ENCODE measurements around the gene SELENOO. TPM values are rescaled to one million over a fixed set of nuclear protein-coding genes. Genes with fewer than 3 reads are reported as not detected.

Gene SELENOO
- total and polyA plus RNA-seq, 2 of the 13 experiments (the other 11 are each of a cell fraction or from before 2014, with no cell fraction given): 14.4 to 19.0 TPM

GRCh38 chr22:50201191-50202129, 649 bp downstream of the SELENOO start (continued):
- no peak; the same call in 1 of the 2 replicates for TF ChIP-seq KDM2A (CRISPR knock-in tag; IDR thresholded peaks at IDR 0.05; ENCODE audit: borderline replicate concordance, low read depth)
- TF ChIP-seq ZZZ3 (CRISPR knock-in tag; IDR thresholded peaks at IDR 0.05; ENCODE audit: borderline replicate concordance): no peak
- TF ChIP-seq RAD21 (CRISPR knock-in tag; IDR thresholded peaks at IDR 0.05): peak; percentile 13; the same call in 1 of the 2 replicates
- 0 out of 2 replicates have a peak, but pooled peaks have one; percentile 17 for TF ChIP-seq ZNF224 (CRISPR knock-in tag; IDR thresholded peaks at IDR 0.05)
- no peak for TF ChIP-seq HOXA7 (CRISPR knock-in tag; IDR thresholded peaks at IDR 0.05)

GRCh38 chr22:50202130-50202666, 1.4 kb downstream of the SELENOO start:
- Histone ChIP-seq H3K27me3 (ENCODE audit: control insufficient read depth in 1 of 2, insufficient read depth in 2 of 2, low read length in 2 of 2) (no peaks in the 10 kb centered on the region), H2AFZ (ENCODE audit: low read length) (no peak overlapping the region), H3K4me1 (ENCODE audit: insufficient read depth, low read length) (peaks cover 45% of the 10 kb centered on the region), H3K27ac (ENCODE audit: extremely low read length, insufficient read depth, low read length) (peak overlapping the region; percentile 73), H3K36me3 (replicated peaks in 1 of 2; ENCODE audit: control insufficient read depth in 1 of 2, insufficient read depth in 2 of 2, low read length in 2 of 2) (peaks cover 4 to 10% of the 10 kb centered on the region in 2 experiments; a peak in 4 of 5 replicates), H3K9me3 (ENCODE audit: low read length) (no peaks in the 10 kb centered on the region), H3K4me3 (replicated peaks in 1 of 3; ENCODE audit: insufficient read depth in 1 of 3, low read depth in 2 of 3, low read length in 3 of 3) (peak overlapping the region; percentile 70 to 91 (median 88)), H4K20me1 (ENCODE audit: insufficient read depth, low read length) (peaks cover 11% of the 10 kb centered on the region), H3K4me2 (ENCODE audit: low read depth, low read length) (peak overlapping the region; percentile 99), H3K79me2 (ENCODE audit: insufficient read depth, low read length) (peaks cover 14% of the 10 kb centered on the region), H3K9ac (ENCODE audit: insufficient read depth, low read depth, low read length) (peak overlapping the region; percentile 74)
- BruUV-seq (replicated peaks): no TSS peak
- POLR2A ChIA-PET: no interaction called here
- in situ Hi-C loops (cut with HindIII; ENCODE audit: extremely low pct_ligation_motif_present, low pct_unique_long_range_greater_than_20kb): no loop called here
- FAIRE-seq: no peak
- intact Hi-C loops (cut with micrococcal nuclease; ENCODE audit: unreplicated experiment): no loop called here
- peak; percentile 47 for ATAC-seq
- WGBS (ENCODE audit: low lambda C conversion rate): 6% methylated on average over 13 of the region's 13 CpGs
- CTCF ChIA-PET (ENCODE audit: low intra/inter-chr PET ratio, low total read pairs): no interaction called here
- no peak for DNase-seq (ENCODE audit: low spot score)
- TF ChIP-seq HIVEP1 (CRISPR knock-in tag; IDR thresholded peaks at IDR 0.05) (no peak), NAIF1 (CRISPR knock-in tag; IDR thresholded peaks at IDR 0.05; ENCODE audit: borderline replicate concordance) (0 out of 2 replicates have a peak, but pooled peaks have one; percentile 38), ZC3H4 (CRISPR knock-in tag; IDR thresholded peaks at IDR 0.05; ENCODE audit: borderline replicate concordance) (no peak), NFE2L1 (CRISPR knock-in tag; IDR thresholded peaks at IDR 0.05; ENCODE audit: borderline replicate concordance) (no peak), ZNF703 (CRISPR knock-in tag; IDR thresholded peaks at IDR 0.05; ENCODE audit: borderline replicate concordance) (no peak), MATR3 (CRISPR knock-in tag; IDR thresholded peaks at IDR 0.05) (no peak), ZNF704 (CRISPR knock-in tag; IDR thresholded peaks at IDR 0.05; ENCODE audit: borderline replicate concordance) (0 out of 2 replicates have a peak, but pooled peaks have one; percentile 17), HDAC1 (CRISPR knock-in tag; IDR thresholded peaks at IDR 0.05) (peak; percentile 53; the same call in 1 of the 2 replicates), RFXAP (CRISPR knock-in tag; IDR thresholded peaks at IDR 0.05; ENCODE audit: borderline replicate concordance) (no peak), TGIF2 (CRISPR knock-in tag; IDR thresholded peaks at IDR 0.05) (0 out of 2 replicates have a peak, but pooled peaks have one; percentile 40), MTA1 (CRISPR knock-in tag; IDR thresholded peaks at IDR 0.05; ENCODE audit: borderline replicate concordance) (0 out of 2 replicates have a peak, but pooled peaks have one; percentile 58)
- TF ChIP-seq, protein P1, sequence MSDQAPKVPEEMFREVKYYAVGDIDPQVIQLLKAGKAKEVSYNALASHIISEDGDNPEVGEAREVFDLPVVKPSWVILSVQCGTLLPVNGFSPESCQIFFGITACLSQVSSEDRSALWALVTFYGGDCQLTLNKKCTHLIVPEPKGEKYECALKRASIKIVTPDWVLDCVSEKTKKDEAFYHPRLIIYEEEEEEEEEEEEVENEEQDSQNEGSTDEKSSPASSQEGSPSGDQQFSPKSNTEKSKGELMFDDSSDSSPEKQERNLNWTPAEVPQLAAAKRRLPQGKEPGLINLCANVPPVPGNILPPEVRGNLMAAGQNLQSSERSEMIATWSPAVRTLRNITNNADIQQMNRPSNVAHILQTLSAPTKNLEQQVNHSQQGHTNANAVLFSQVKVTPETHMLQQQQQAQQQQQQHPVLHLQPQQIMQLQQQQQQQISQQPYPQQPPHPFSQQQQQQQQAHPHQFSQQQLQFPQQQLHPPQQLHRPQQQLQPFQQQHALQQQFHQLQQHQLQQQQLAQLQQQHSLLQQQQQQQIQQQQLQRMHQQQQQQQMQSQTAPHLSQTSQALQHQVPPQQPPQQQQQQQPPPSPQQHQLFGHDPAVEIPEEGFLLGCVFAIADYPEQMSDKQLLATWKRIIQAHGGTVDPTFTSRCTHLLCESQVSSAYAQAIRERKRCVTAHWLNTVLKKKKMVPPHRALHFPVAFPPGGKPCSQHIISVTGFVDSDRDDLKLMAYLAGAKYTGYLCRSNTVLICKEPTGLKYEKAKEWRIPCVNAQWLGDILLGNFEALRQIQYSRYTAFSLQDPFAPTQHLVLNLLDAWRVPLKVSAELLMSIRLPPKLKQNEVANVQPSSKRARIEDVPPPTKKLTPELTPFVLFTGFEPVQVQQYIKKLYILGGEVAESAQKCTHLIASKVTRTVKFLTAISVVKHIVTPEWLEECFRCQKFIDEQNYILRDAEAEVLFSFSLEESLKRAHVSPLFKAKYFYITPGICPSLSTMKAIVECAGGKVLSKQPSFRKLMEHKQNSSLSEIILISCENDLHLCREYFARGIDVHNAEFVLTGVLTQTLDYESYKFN (CRISPR knock-in tag; conservative IDR thresholded peaks at IDR 0.05): peak; percentile 40

All from HepG2 (cell line).